ENCODE measurements around the gene SEL1L3. TPM values are rescaled to one million over a fixed set of nuclear protein-coding genes. Genes with fewer than 3 reads are reported as not detected.

Gene SEL1L3
- total RNA-seq, 4 donors from 2014 or later, result 0.73 to 4.1 (median 2.2) TPM

DNA sequence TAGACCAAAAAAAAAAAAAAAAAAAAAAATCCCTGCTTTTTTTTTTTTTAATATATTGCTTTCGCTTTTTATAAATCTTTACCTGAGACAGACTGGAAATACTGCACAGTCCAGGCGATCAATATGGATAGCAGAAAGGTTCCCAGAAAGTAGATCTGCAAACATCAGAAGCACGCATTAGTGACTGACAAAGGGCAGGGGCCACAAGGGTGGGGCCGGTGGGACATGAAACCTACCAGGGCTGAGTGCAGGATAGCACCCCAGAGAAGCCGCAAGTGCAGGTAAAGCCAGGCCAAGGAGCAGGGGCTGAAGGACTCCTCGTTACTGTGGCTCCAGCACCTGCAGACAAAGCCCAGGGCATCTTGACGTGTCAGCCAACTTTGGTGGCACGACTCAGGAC, 105.3 kb downstream of the SEL1L3 start:
- H3K4me3 ChIP-seq, result no peak overlapping the region

DNA sequence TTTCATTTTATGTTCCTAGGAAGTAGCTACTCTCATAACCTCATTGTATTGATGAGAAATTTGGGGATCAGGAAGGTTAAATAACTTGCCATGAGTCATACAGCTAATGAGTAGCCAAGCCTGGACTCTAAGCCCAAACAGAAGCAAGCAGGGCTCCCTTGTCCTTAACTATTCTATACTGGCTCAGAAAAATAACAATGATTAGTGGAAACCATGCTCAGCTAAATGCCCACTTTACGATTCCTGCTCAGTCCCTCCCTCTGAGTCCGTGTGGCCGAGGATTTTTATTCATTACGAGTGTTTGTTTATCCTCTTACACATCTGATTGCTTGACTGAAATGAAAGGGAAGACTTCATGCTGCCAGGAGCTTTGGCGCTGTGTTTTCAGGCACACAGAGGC, 106.3 kb downstream of the SEL1L3 start:
- TF ChIP-seq, protein P1, sequence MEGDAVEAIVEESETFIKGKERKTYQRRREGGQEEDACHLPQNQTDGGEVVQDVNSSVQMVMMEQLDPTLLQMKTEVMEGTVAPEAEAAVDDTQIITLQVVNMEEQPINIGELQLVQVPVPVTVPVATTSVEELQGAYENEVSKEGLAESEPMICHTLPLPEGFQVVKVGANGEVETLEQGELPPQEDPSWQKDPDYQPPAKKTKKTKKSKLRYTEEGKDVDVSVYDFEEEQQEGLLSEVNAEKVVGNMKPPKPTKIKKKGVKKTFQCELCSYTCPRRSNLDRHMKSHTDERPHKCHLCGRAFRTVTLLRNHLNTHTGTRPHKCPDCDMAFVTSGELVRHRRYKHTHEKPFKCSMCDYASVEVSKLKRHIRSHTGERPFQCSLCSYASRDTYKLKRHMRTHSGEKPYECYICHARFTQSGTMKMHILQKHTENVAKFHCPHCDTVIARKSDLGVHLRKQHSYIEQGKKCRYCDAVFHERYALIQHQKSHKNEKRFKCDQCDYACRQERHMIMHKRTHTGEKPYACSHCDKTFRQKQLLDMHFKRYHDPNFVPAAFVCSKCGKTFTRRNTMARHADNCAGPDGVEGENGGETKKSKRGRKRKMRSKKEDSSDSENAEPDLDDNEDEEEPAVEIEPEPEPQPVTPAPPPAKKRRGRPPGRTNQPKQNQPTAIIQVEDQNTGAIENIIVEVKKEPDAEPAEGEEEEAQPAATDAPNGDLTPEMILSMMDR (IDR thresholded peaks at IDR 0.05 in 4 of 5, conservative IDR thresholded peaks at IDR 0.05 in 1 of 5), result no peak
- no peak for TF ChIP-seq POLR2A (IDR thresholded peaks at IDR 0.05)
- H3K9me3 ChIP-seq, result no peaks in the 10 kb centered on the region
- no peak for DNase-seq
- H3K4me3 ChIP-seq, result no peak overlapping the region
- no peak overlapping the region for H3K27ac ChIP-seq
- no peaks in the 10 kb centered on the region for H3K36me3 ChIP-seq
- ATAC-seq, result no peak
- in situ Hi-C loops (cut with MboI; ENCODE audit: low sequenced_read_pairs in 4 of 4) (loop anchor here in 2 of 4 donors (25.0 kb wide), 1 partner anchor 319 kb away; no protein-coding TSS in a partner anchor), intact Hi-C loops (cut with DNase I; ENCODE audit: low total_unique reads) (no loop called here)
- H3K4me1 ChIP-seq, result no peaks in the 10 kb centered on the region
- H3K27me3 ChIP-seq, result no peaks in the 10 kb centered on the region

More for the DNA sequence above, 105.3 kb downstream of the SEL1L3 start:
- ATAC-seq, result no peak
- H3K9me3 ChIP-seq, result no peaks in the 10 kb centered on the region
- H3K4me1 ChIP-seq, result no peaks in the 10 kb centered on the region
- H3K36me3 ChIP-seq, result no peaks in the 10 kb centered on the region
- intact Hi-C loops (cut with DNase I; ENCODE audit: low total_unique reads) (no loop called here), in situ Hi-C loops (cut with MboI; ENCODE audit: low sequenced_read_pairs in 4 of 4) (loop anchor here in 2 of 4 donors (25.0 kb wide), 1 partner anchor 320 kb away; no protein-coding TSS in a partner anchor)
- no peak for DNase-seq
- no peak for TF ChIP-seq POLR2A (IDR thresholded peaks at IDR 0.05)
- TF ChIP-seq, protein P1 (IDR thresholded peaks at IDR 0.05 in 4 of 5, conservative IDR thresholded peaks at IDR 0.05 in 1 of 5), result no peak
- H3K27ac ChIP-seq, result no peak overlapping the region
- no peaks in the 10 kb centered on the region for H3K27me3 ChIP-seq

DNA sequence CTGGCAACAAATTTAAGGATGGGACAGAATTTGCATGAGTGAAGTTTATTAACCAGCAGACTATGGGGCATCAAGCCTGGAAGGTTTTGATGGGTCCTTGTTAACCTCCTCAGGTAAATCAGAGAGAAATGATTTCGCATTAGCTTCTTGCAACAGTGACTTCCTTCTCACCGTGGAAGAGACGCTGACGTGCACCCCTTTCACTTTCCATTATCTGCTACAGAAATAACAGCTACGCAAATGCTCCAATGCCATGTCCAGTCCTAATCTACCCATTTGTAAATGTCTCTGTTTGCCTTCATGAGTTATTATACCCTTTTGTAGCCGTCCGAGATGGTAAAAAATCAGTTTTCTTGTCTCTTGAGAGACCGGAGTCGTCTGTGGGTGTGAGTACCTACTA, 106.9 kb downstream of the SEL1L3 start:
- intact Hi-C loops (cut with DNase I; ENCODE audit: low total_unique reads) (no loop called here), in situ Hi-C loops (cut with MboI; ENCODE audit: low sequenced_read_pairs in 4 of 4) (loop anchor here in 2 of 4 donors (25.0 kb wide), 1 partner anchor 319 kb away; no protein-coding TSS in a partner anchor)
- no peak for DNase-seq
- Histone ChIP-seq H3K4me1 (no peaks in the 10 kb centered on the region), H3K9me3 (no peaks in the 10 kb centered on the region), H3K36me3 (no peaks in the 10 kb centered on the region), H3K27me3 (no peaks in the 10 kb centered on the region), H3K4me3 (no peak overlapping the region), H3K27ac (no peak overlapping the region)
- no peak for ATAC-seq
- TF ChIP-seq, protein P1 (IDR thresholded peaks at IDR 0.05 in 4 of 5, conservative IDR thresholded peaks at IDR 0.05 in 1 of 5), result no peak
- no peak for TF ChIP-seq POLR2A (IDR thresholded peaks at IDR 0.05)

DNA sequence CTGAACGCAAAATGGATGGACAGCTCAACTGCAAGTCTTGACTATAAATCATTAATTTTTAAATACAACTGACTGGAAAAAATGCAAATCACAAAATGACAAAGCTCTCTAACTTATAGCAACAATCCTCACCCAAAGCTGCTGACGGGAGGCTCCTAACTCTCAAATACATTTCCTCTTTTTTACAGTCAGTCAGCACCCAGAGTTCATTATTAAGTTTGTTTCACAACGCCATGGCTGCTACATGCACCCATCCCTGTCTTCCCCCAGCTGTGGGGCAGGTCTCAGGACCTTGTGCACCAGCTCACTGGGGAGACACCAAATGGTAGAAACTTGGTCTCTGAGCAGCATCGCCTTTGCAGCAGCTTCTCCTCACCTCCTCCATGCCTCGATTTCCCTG, 109.5 kb downstream of the SEL1L3 start:
- Histone ChIP-seq H3K36me3 (no peaks in the 10 kb centered on the region), H3K9me3 (no peaks in the 10 kb centered on the region), H3K4me1 (no peaks in the 10 kb centered on the region), H3K27ac (no peak overlapping the region), H3K27me3 (no peaks in the 10 kb centered on the region), H3K4me3 (no peak overlapping the region)
- intact Hi-C loops (cut with DNase I; ENCODE audit: low total_unique reads) (no loop called here), in situ Hi-C loops (cut with MboI; ENCODE audit: low sequenced_read_pairs in 4 of 4) (loop anchor here in 2 of 4 donors (25.0 kb wide), 1 partner anchor 316 kb away; no protein-coding TSS in a partner anchor)
- DNase-seq (no peak), ATAC-seq (no peak)
- TF ChIP-seq, protein P1 (IDR thresholded peaks at IDR 0.05 in 4 of 5, conservative IDR thresholded peaks at IDR 0.05 in 1 of 5), result no peak
- no peak for TF ChIP-seq POLR2A (IDR thresholded peaks at IDR 0.05)

DNA sequence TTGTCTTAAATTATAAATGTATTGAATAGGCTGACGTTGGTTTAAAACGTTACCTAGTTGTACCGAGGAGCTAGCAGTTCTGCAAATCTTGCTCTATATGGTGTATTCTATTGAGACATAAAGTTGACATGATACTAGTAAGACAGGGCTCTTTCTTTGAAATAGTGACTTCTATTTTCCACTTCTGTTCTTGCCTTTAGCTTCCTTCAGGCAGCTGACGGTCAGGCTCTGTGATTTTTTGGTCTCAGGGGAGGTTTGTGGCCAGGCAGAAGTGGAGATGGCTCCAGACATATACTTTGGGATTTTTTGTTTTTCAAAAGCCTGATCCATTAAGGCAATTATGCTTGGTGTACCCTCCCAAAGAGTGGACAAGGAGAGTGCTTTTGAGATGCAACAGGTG, 111.9 kb downstream of the SEL1L3 start:
- Histone ChIP-seq H3K9me3 (no peaks in the 10 kb centered on the region), H3K27ac (no peak overlapping the region), H3K4me3 (no peak overlapping the region), H3K27me3 (no peaks in the 10 kb centered on the region), H3K36me3 (no peaks in the 10 kb centered on the region), H3K4me1 (no peaks in the 10 kb centered on the region)
- intact Hi-C loops (cut with DNase I; ENCODE audit: low total_unique reads) (no loop called here), in situ Hi-C loops (cut with MboI; ENCODE audit: low sequenced_read_pairs in 4 of 4) (loop anchor here in 2 of 4 donors (25.0 kb wide), 1 partner anchor 314 kb away; no protein-coding TSS in a partner anchor)
- no peak for DNase-seq
- no peak for TF ChIP-seq POLR2A (IDR thresholded peaks at IDR 0.05)
- TF ChIP-seq, protein P1 (IDR thresholded peaks at IDR 0.05 in 4 of 5, conservative IDR thresholded peaks at IDR 0.05 in 1 of 5), result no peak
- ATAC-seq, result no peak

Data from gastrocnemius medialis (tissue), 4 donors.